K562 (cell line): ENCODE data around the gene ATL1. TPM values are rescaled to one million over a fixed set of nuclear protein-coding genes. Genes with fewer than 3 reads are reported as not detected.
A peak's percentile ranks its signal among the peaks of the same experiment; 100 is the strongest.

Source experiments
- CTCF ChIP-seq, 3 experiments: IDR thresholded peaks in 2 of 3; conservative IDR thresholded peaks in 1 of 3; 2 replicates each; pipeline ENCODE4 v1.5.1; 2011 to 2012; ENCODE audit warnings: low read length in 3 of 3, mild to moderate bottlenecking in 3 of 3, control low read depth in 2 of 3, improper control_type of control experiment in 1 of 3, inconsistent platforms in 1 of 3, low read depth in 1 of 3, mixed read lengths in 1 of 3, moderate library complexity in 1 of 3; ENCODE audit not compliant: insufficient read depth in 2 of 3
- FOXO4 ChIP-seq: fragments of 450-650 bp; formaldehyde crosslinking; IDR thresholded peaks from 2 replicates; pipeline ENCODE4 v1.4.0; 2020; ENCODE audit warnings: mild to moderate bottlenecking, moderate library complexity
- HINFP ChIP-seq: fragments of 450-650 bp; conservative IDR thresholded peaks from 2 replicates; pipeline ENCODE4 v1.6.1; 2016; ENCODE audit warnings: missing genetic modification characterization, low read depth, mild to moderate bottlenecking, control low read depth, missing compliant biosample characterization
- PTRF ChIP-seq: fragments of 450-650 bp; IDR thresholded peaks from 2 replicates; pipeline ENCODE4 v1.6.1; 2016; ENCODE audit warnings: mild to moderate bottlenecking, missing genetic modification characterization, missing compliant biosample characterization
- RAD21 ChIP-seq, 2 experiments: fragments of 250-450 bp in 1 of 2; fragments of 450-650 bp in 1 of 2; sonication (Bioruptor Pico) in 1 of 2; formaldehyde crosslinking in 1 of 2; IDR thresholded peaks in 1 of 2; conservative IDR thresholded peaks in 1 of 2; 2 replicates each; pipeline versions ENCODE4 v1.4.0 to v1.8.0; 2020 to 2022; ENCODE audit warnings: mild to moderate bottlenecking in 2 of 2, moderate library complexity in 1 of 2
- RCOR1 ChIP-seq, 2 experiments: IDR thresholded peaks; 2 replicates each; pipeline ENCODE4 v1.6.1; 2012; ENCODE audit warnings: low read depth in 2 of 2, low read length in 2 of 2, borderline replicate concordance in 1 of 2, improper control_type of control experiment in 1 of 2
- TRIM24 ChIP-seq, 2 experiments: fragments of 450-650 bp; IDR thresholded peaks; 2 replicates each; pipeline ENCODE4 v1.6.1; 2016
- ZNF12 ChIP-seq: sonication (generic); formaldehyde crosslinking; IDR thresholded peaks from 2 replicates; pipeline ENCODE4 v1.4.0; 2020; ENCODE audit warnings: mild to moderate bottlenecking, missing genetic modification reagents
- ZNF277 ChIP-seq: fragments of 250-450 bp; sonication (Bioruptor Pico); IDR thresholded peaks from 2 replicates; pipeline ENCODE4 v1.8.0; 2022; ENCODE audit warnings: inconsistent platforms, mild to moderate bottlenecking, moderate library complexity, borderline replicate concordance
- polyA plus RNA-seq, 8 experiments: library from polyadenylated mRNA; depleted of rRNA in 4 of 8; stranded (reverse) in 5 of 8; unstranded in 3 of 8; fragments of >200 nt; fragmentation: Nextera tagmentation in 2 of 8; fragmentation: Illumina TruSeq in 1 of 8; extraction: Ambion mirVana in 2 of 8; extraction: Trizol in 1 of 8; gene quantifications; 2 replicates each; pipeline versions ENCODE4 v1.2.1 to v1.2.3, GENCODE V29; 2011 to 2014; ENCODE audit warnings: inconsistent platforms in 1 of 8, missing spikeins in 1 of 8
- total RNA-seq, 7 experiments: library from RNA; depleted of rRNA in 6 of 7; stranded (reverse); fragments of >200 nt in 6 of 7; fragmentation: Illumina TruSeq in 2 of 7; extraction: Trizol in 2 of 7; gene quantifications; 2 replicates each; pipeline versions ENCODE4 v1.2.1 to v1.2.3, GENCODE V29; 2011 to 2021; ENCODE audit warnings: low replicate concordance in 1 of 7
- TF ChIP-seq, protein P1 (sequence below): fragments of 450-650 bp; IDR thresholded peaks from 2 replicates; pipeline ENCODE4 v1.6.1; 2017; ENCODE audit warnings: mild to moderate bottlenecking, moderate library complexity
- TF ChIP-seq, protein P2 (sequence below): fragments of 250-450 bp; sonication (Bioruptor Pico); IDR thresholded peaks from 2 replicates; pipeline ENCODE4 v1.5.0; 2021; ENCODE audit warnings: mild to moderate bottlenecking, moderate library complexity

Gene ATL1
- total and polyA plus RNA-seq, 9 of the 15 experiments (the other 6 are each of a cell fraction or from before 2014, with no cell fraction given): 0.04 to 0.16 (median 0.07) TPM; not detected in 4

- TF ChIP-seq RAD21 (CRISPR knock-in tag; conservative IDR thresholded peaks at IDR 0.05 in 1 of 2, IDR thresholded peaks at IDR 0.05 in 1 of 2) (peak; percentile 20 to 66; a peak in 2 of 4 replicates), ZNF12 (CRISPR knock-in tag) (no peak), TRIM24 (IDR thresholded peaks at IDR 0.05) (no peak), ZNF277 (CRISPR knock-in tag) (no peak), RCOR1 (IDR thresholded peaks at IDR 0.05; ENCODE audit: borderline replicate concordance in 1 of 2, low read depth in 2 of 2, low read length in 2 of 2) (no peak), HINFP (no peak), CTCF (IDR thresholded peaks at IDR 0.05 in 2 of 3, conservative IDR thresholded peaks at IDR 0.05 in 1 of 3; ENCODE audit: insufficient read depth in 2 of 3, low read depth in 1 of 3, low read length in 3 of 3) (peak; percentile 28 to 58 (median 51); a peak in 5 of 6 replicates), PTRF (tag) (no peak), FOXO4 (no peak)
- TF ChIP-seq, protein P1, sequence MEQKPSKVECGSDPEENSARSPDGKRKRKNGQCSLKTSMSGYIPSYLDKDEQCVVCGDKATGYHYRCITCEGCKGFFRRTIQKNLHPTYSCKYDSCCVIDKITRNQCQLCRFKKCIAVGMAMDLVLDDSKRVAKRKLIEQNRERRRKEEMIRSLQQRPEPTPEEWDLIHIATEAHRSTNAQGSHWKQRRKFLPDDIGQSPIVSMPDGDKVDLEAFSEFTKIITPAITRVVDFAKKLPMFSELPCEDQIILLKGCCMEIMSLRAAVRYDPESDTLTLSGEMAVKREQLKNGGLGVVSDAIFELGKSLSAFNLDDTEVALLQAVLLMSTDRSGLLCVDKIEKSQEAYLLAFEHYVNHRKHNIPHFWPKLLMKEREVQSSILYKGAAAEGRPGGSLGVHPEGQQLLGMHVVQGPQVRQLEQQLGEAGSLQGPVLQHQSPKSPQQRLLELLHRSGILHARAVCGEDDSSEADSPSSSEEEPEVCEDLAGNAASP: no peak
- TF ChIP-seq, protein P2, sequence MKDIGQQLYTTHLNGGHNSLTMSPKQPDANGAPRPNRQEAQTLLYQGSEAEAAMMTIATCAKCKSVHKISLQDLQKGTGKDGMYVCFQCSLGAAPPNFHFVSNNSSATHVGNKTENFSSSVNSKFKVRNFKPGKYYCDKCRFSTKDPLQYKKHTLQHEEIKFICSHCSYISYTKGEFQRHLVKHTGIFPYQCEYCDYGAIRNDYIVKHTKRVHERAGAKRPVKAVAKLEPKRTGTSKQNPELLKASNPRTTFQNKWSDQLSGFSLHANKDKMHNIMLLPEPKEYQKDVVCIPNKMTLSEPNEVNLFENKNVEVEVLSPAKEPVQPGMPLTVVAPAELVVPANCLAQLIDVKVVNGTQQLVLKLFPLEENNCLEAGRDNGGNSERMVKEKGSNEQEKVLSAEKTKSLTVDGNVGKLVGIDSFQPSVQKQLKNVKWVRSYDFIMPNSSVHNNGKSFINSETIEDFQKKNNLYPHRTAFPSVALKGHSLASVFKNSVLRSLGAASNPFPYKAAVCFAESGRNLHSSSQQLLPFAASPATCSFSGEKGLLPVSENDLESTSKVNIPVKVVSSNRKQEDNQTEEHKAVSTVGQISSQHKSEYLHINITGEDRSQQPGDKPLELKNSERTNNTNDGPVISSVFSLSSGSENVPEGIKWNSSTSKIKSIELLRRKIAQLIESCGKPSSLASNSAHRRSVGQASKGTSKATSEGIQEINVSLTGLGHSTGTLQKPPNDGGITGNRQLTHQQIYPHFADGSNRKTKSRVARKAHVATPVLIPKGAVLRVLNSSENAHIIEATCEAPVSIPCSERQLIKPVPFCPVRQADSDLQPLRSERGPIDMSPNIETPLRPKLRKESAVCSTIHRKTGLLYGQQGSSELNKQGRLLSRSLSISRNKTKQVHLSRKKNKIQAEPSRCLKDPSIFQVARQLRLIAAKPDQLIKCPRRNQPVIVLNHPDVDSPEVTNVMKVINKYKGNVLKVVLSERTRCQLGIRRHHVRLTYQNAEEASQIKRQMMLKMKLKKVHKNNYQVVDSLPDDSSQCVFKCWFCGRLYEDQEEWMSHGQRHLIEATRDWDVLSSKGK (CRISPR knock-in tag): no peak
Observed at GRCh38 chr14:50619569-50620141, 59.7 kb downstream of the ATL1 start (continued).
